H9 (cell line): Measurements from ENCODE around the gene APOOL. TPM values are rescaled to one million over a fixed set of nuclear protein-coding genes. Genes with fewer than 3 reads are reported as not detected.

ENCODE experiments used
- DNase-seq: peaks from one replicate; pipeline ENCODE4 v3.0.0-alpha.2; 2017
- H2AFZ ChIP-seq: one replicate; pipeline ENCODE4 v1.6.1; 2013; ENCODE audit warnings: mild to moderate bottlenecking, low read length, control low read depth, moderate library complexity
- H2AK5ac ChIP-seq: 2 replicates; pipeline ENCODE4 v1.6.1; 2013; ENCODE audit warnings: low read length, control low read depth, mixed read lengths; ENCODE audit not compliant: insufficient read length
- H2BK120ac ChIP-seq: one replicate; pipeline ENCODE4 v1.6.1; 2013; ENCODE audit warnings: low read depth, mild to moderate bottlenecking, low read length, control low read depth, inconsistent platforms; ENCODE audit not compliant: poor library complexity, severe bottlenecking
- H2BK12ac ChIP-seq: 2 replicates; pipeline ENCODE4 v1.6.1; 2013; ENCODE audit warnings: low read length, control low read depth, mixed read lengths, low read depth; ENCODE audit not compliant: insufficient read length
- H2BK15ac ChIP-seq: 2 replicates; pipeline ENCODE4 v1.6.1; 2013; ENCODE audit warnings: low read depth, low read length, control low read depth
- H2BK20ac ChIP-seq: one replicate; pipeline ENCODE4 v1.6.1; 2013; ENCODE audit warnings: low read depth, mild to moderate bottlenecking, low read length, control low read depth, inconsistent platforms; ENCODE audit not compliant: poor library complexity, severe bottlenecking
- H2BK5ac ChIP-seq: 2 replicates; pipeline ENCODE4 v1.6.1; 2013; ENCODE audit warnings: low read length, control low read depth, mixed read lengths; ENCODE audit not compliant: insufficient read length
- H3K14ac ChIP-seq: 2 replicates; pipeline ENCODE4 v1.6.1; 2013; ENCODE audit warnings: low read length, control low read depth; ENCODE audit not compliant: insufficient read depth
- H3K18ac ChIP-seq: 2 replicates; pipeline ENCODE4 v1.6.1; 2013; ENCODE audit warnings: low read depth, mild to moderate bottlenecking, mixed read lengths, low read length, control low read depth; ENCODE audit not compliant: insufficient read length
- H3K23ac ChIP-seq: 2 replicates; pipeline ENCODE4 v1.6.1; 2013; ENCODE audit warnings: low read length, control low read depth, mixed read lengths, low read depth; ENCODE audit not compliant: insufficient read length
- H3K23me2 ChIP-seq: 2 replicates; pipeline ENCODE4 v1.6.1; 2013; ENCODE audit warnings: low read depth, mild to moderate bottlenecking, mixed read lengths, low read length, control low read depth; ENCODE audit not compliant: insufficient read length, poor library complexity, severe bottlenecking
- H3K27ac ChIP-seq: 2 replicates; pipeline ENCODE4 v1.5.1; 2013; ENCODE audit warnings: low read length, control low read depth, mixed read lengths, low read depth; ENCODE audit not compliant: insufficient read length
- H3K27me3 ChIP-seq: 2 replicates; pipeline ENCODE4 v1.6.1; 2013; ENCODE audit warnings: low read length, control low read depth, inconsistent platforms; ENCODE audit not compliant: insufficient read depth
- H3K4ac ChIP-seq: 2 replicates; pipeline ENCODE4 v1.6.1; 2013; ENCODE audit warnings: low read depth, mild to moderate bottlenecking, control low read depth, inconsistent platforms, low read length, moderate library complexity
- H3K4me1 ChIP-seq: 2 replicates; pipeline ENCODE4 v1.6.1; 2013; ENCODE audit warnings: low read length, control low read depth, inconsistent platforms; ENCODE audit not compliant: insufficient read depth
- H3K4me2 ChIP-seq: 2 replicates; pipeline ENCODE4 v1.6.1; 2013; ENCODE audit warnings: low read length, control low read depth, mixed read lengths; ENCODE audit not compliant: insufficient read length, insufficient read depth
- H3K56ac ChIP-seq: 2 replicates; pipeline ENCODE4 v1.6.1; 2013; ENCODE audit warnings: low read depth, mild to moderate bottlenecking, mixed read lengths, low read length, control low read depth; ENCODE audit not compliant: insufficient read length
- H3K79me1 ChIP-seq: 2 replicates; pipeline ENCODE4 v1.6.1; 2013; ENCODE audit warnings: low read depth, mild to moderate bottlenecking, moderate library complexity, low read length, control low read depth, inconsistent platforms; ENCODE audit not compliant: insufficient read depth, poor library complexity, severe bottlenecking
- H3K79me2 ChIP-seq: 2 replicates; pipeline ENCODE4 v1.6.1; 2013; ENCODE audit warnings: low read length, control low read depth, inconsistent platforms; ENCODE audit not compliant: insufficient read depth
- H3K9ac ChIP-seq: 2 replicates; pipeline ENCODE4 v1.6.1; 2013; ENCODE audit warnings: low read length, control low read depth, mixed read lengths; ENCODE audit not compliant: insufficient read length; ENCODE audit errors: extremely low read depth
- H3K9me3 ChIP-seq: one replicate; pipeline ENCODE4 v1.6.1; 2013; ENCODE audit warnings: low read depth, low read length, inconsistent platforms; ENCODE audit not compliant: control insufficient read depth
- H3T11ph ChIP-seq: one replicate; pipeline ENCODE4 v1.6.1; 2013; ENCODE audit warnings: mild to moderate bottlenecking, low read length, control low read depth, inconsistent platforms
- H4K20me1 ChIP-seq: one replicate; pipeline ENCODE4 v1.6.1; 2013; ENCODE audit not compliant: control insufficient read depth, insufficient read length, insufficient read depth
- H4K5ac ChIP-seq: 2 replicates; pipeline ENCODE4 v1.6.1; 2013; ENCODE audit warnings: low read depth, mild to moderate bottlenecking, mixed read lengths, low read length, control low read depth; ENCODE audit not compliant: insufficient read length
- H4K8ac ChIP-seq: replicated peaks from 2 replicates; pipeline ENCODE4 v1.6.1; 2013; ENCODE audit warnings: low read length, control low read depth, mixed read lengths, low read depth; ENCODE audit not compliant: insufficient read length
- H4K91ac ChIP-seq: 2 replicates; pipeline ENCODE4 v1.6.1; 2013; ENCODE audit warnings: low read depth, mild to moderate bottlenecking, moderate library complexity, mixed read lengths, low read length, control low read depth; ENCODE audit not compliant: insufficient read length
- H3K27ac Mint-ChIP-seq, 3 experiments: 2 replicates in 2 of 3; 3 replicates in 1 of 3; pipeline ENCODE4 v1.8.0; 2020 to 2021; ENCODE audit warnings: mixed read lengths in 3 of 3, mild to moderate bottlenecking in 1 of 3, moderate library complexity in 1 of 3
- H3K27me3 Mint-ChIP-seq: 2 replicates; pipeline ENCODE4 v1.8.0; 2021; ENCODE audit warnings: low read depth, mild to moderate bottlenecking, moderate library complexity, mixed read lengths
- H3K36me3 Mint-ChIP-seq, 3 experiments: 2 replicates in 2 of 3; 3 replicates in 1 of 3; pipeline ENCODE4 v1.8.0; 2020 to 2021; ENCODE audit warnings: low read depth in 3 of 3, mixed read lengths in 3 of 3; ENCODE audit not compliant: insufficient read depth in 1 of 3
- H3K4me1 Mint-ChIP-seq, 2 experiments: 2 replicates each; pipeline ENCODE4 v1.8.0; 2020; ENCODE audit warnings: mixed read lengths in 2 of 2
- H3K4me3 Mint-ChIP-seq, 2 experiments: 2 replicates in 1 of 2; 3 replicates in 1 of 2; pipeline ENCODE4 v1.8.0; 2020 to 2021; ENCODE audit warnings: mild to moderate bottlenecking in 2 of 2, mixed read lengths in 2 of 2, moderate library complexity in 1 of 2
- H3K9me3 Mint-ChIP-seq, 2 experiments: 2 replicates in 1 of 2; 3 replicates in 1 of 2; pipeline ENCODE4 v1.8.0; 2020; ENCODE audit warnings: mild to moderate bottlenecking in 2 of 2, mixed read lengths in 2 of 2, moderate library complexity in 1 of 2
- CTCF ChIP-seq: fragments of 200-600 bp; sonication (generic); conservative IDR thresholded peaks from 3 replicates; pipeline ENCODE4 v1.8.0; 2021; ENCODE audit warnings: antibody characterized with exemption, mild to moderate bottlenecking
- WGBS: extraction: QIAGEN DNeasy Blood & Tissue Kit; methylation state at CpG from one replicate; pipeline ENCODE4 v1.1.7; 2013; ENCODE audit warnings: missing lambda C conversion rate, low lambda C conversion rate, mixed read lengths; ENCODE audit not compliant: insufficient read length; ENCODE audit errors: extremely low coverage; 5-methylcytosine and 5-hydroxymethylcytosine counted together
- total RNA-seq: library from RNA; stranded (reverse); gene quantifications from 2 replicates; pipeline ENCODE4 v1.2.1, GENCODE V29; 2021

APOOL gene
- total RNA-seq, 1 experiment from 2014 or later, result 8.0 TPM

GRCh38 chrX:85051627-85052026, 48.0 kb downstream of the APOOL start:
- no peak overlapping the region for H2BK120ac ChIP-seq
- H2BK15ac ChIP-seq, result no peak overlapping the region
- H3K4me3 Mint-ChIP-seq, result no peak overlapping the region
- no peak for DNase-seq
- H4K5ac ChIP-seq, result no peak overlapping the region
- H3K27me3 ChIP-seq, result no peaks in the 10 kb centered on the region
- no peak overlapping the region for H3K4me2 ChIP-seq
- no peak overlapping the region for H4K8ac ChIP-seq
- no peak overlapping the region for H3K23ac ChIP-seq
- H3K27ac ChIP-seq, result no peak overlapping the region
- peaks cover 4% of the 10 kb centered on the region for H3K9me3 ChIP-seq
- no peaks in the 10 kb centered on the region for H3K4me1 Mint-ChIP-seq
- H2BK12ac ChIP-seq, result no peak overlapping the region
- WGBS, result no CpG with 5 or more reads among the region's 1 CpG
- H2BK5ac ChIP-seq, result no peak overlapping the region
- no peak overlapping the region for H3T11ph ChIP-seq
- no peak overlapping the region for H3K14ac ChIP-seq
- H3K56ac ChIP-seq, result no peak overlapping the region
- H3K27ac Mint-ChIP-seq, result no peak overlapping the region; a peak in 1 of 7 replicates
- no peak for TF ChIP-seq CTCF
- peaks cover 20 to 22% of the 10 kb centered on the region in 2 experiments for H3K9me3 Mint-ChIP-seq
- no peak overlapping the region for H2AK5ac ChIP-seq
- H3K27me3 Mint-ChIP-seq, result no peaks in the 10 kb centered on the region
- no peak overlapping the region for H3K4ac ChIP-seq
- no peak overlapping the region for H3K18ac ChIP-seq
- H2BK20ac ChIP-seq, result no peak overlapping the region
- H3K79me1 ChIP-seq, result no peaks in the 10 kb centered on the region
- H2AFZ ChIP-seq, result no peak overlapping the region
- H3K4me1 ChIP-seq, result no peaks in the 10 kb centered on the region
- no peaks in the 10 kb centered on the region for H3K79me2 ChIP-seq
- no peak overlapping the region for H4K91ac ChIP-seq
- no peak overlapping the region for H3K9ac ChIP-seq
- H4K20me1 ChIP-seq, result no peaks in the 10 kb centered on the region
- H3K23me2 ChIP-seq, result no peaks in the 10 kb centered on the region
- peaks cover 0 to 4% (median under 1%) of the 10 kb centered on the region in 3 experiments; a peak in 3 of 7 replicates for H3K36me3 Mint-ChIP-seq
